ENCODE results near the gene GAGE10.
"Not testable (repeated sequence)": the region's sequence is repeated elsewhere in the genome, so short reads cannot be mapped to it uniquely, and the experiment has no call there.

DNA sequence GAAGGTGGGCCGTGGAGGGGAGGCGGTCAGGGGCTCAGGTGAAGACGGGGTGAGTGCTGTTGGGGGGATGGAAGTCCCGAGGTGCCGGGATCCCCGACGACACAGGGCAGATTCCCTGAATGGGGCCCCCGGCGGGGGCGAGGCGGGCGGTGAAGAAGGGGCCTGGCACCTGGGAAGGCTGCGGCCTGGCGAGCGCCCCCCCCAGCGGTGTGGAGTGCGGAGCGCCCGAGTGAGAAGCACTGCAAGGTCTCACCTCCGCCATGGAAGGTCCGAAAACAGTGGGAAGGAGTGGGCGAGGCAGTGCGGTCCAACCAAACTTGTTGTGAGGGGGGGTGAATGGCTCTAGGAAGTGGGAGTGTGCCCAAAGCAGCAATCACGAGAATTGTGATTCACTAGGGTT is 38.0 kb downstream of the GAGE10 start:
- TF ChIP-seq, protein P1, sequence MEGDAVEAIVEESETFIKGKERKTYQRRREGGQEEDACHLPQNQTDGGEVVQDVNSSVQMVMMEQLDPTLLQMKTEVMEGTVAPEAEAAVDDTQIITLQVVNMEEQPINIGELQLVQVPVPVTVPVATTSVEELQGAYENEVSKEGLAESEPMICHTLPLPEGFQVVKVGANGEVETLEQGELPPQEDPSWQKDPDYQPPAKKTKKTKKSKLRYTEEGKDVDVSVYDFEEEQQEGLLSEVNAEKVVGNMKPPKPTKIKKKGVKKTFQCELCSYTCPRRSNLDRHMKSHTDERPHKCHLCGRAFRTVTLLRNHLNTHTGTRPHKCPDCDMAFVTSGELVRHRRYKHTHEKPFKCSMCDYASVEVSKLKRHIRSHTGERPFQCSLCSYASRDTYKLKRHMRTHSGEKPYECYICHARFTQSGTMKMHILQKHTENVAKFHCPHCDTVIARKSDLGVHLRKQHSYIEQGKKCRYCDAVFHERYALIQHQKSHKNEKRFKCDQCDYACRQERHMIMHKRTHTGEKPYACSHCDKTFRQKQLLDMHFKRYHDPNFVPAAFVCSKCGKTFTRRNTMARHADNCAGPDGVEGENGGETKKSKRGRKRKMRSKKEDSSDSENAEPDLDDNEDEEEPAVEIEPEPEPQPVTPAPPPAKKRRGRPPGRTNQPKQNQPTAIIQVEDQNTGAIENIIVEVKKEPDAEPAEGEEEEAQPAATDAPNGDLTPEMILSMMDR (IDR thresholded peaks at IDR 0.05), result not testable (repeated sequence)
- not testable (repeated sequence) for TF ChIP-seq POLR2A (IDR thresholded peaks at IDR 0.05)

Data from prostate gland (tissue), 2 donors.